ENCODE measurements around the gene CCDC149. TPM values are rescaled to one million over a fixed set of nuclear protein-coding genes. Genes with fewer than 3 reads are reported as not detected.

Gene CCDC149
- total and polyA plus RNA-seq, 9 of the 15 experiments (the other 6 are each of a cell fraction or from before 2014, with no cell fraction given): 0.04 to 0.18 TPM; not detected in 7

- no peak overlapping the region for H3K4me3 ChIP-seq
- peaks cover 0 to 6% of the 10 kb centered on the region in 2 experiments; a peak in 2 of 5 replicates for H3K27me3 ChIP-seq (ENCODE audit: control insufficient read depth in 2 of 2, insufficient read depth in 2 of 2, low read length in 2 of 2)
- no peaks in the 10 kb centered on the region for H3K36me3 ChIP-seq (ENCODE audit: control insufficient read depth, insufficient read depth, low read length)
- ChIA-PET POLR2A (no interaction called here), CTCF (ENCODE audit: low intra/inter-chr PET ratio) (no interaction called here)
- DNase-seq (ENCODE audit: extremely low read depth in 1 of 4, low spot score in 3 of 4) (no peak), ATAC-seq (no peak), FAIRE-seq (no peak)
- intact Hi-C loops (cut with micrococcal nuclease): no loop called here
- in situ Hi-C loops (cut with MboI): no loop called here
- H3K4me2 ChIP-seq (ENCODE audit: insufficient read depth, low read length): no peak overlapping the region
- no peaks in the 10 kb centered on the region for H3K79me2 ChIP-seq (ENCODE audit: control insufficient read depth, insufficient read depth, low read length)
- H2AFZ ChIP-seq (ENCODE audit: low read depth, low read length): no peak overlapping the region
- no peak overlapping the region for H3K27ac ChIP-seq (ENCODE audit: extremely low read depth, low read depth, low read length)
- H3K9me3 ChIP-seq (replicated peaks; ENCODE audit: control insufficient read depth, insufficient read depth, low read depth, low read length): no peaks in the 10 kb centered on the region
- no peaks in the 10 kb centered on the region for H3K4me1 ChIP-seq (replicated peaks in 1 of 2; ENCODE audit: control insufficient read depth in 2 of 2, insufficient read depth in 2 of 2, low read length in 2 of 2)
- no peak overlapping the region for H3K9ac ChIP-seq (ENCODE audit: insufficient read depth in 1 of 2, low read depth in 2 of 2, low read length in 2 of 2)
- WGBS (ENCODE audit: insufficient coverage, low coverage, missing lambda C conversion rate): 0% methylated on average over 2 of the region's 2 CpGs
- BruUV-seq (replicated peaks): no TSS peak
- no peaks in the 10 kb centered on the region for H3K9me1 ChIP-seq (ENCODE audit: control insufficient read depth, insufficient read depth, low read length)
- H4K20me1 ChIP-seq (replicated peaks; ENCODE audit: control insufficient read depth, insufficient read depth, low read length): no peaks in the 10 kb centered on the region
- TF ChIP-seq ZEB2 (IDR thresholded peaks at IDR 0.05) (no peak), ZNF316 (IDR thresholded peaks at IDR 0.05) (no peak), PTBP1 (IDR thresholded peaks at IDR 0.05; ENCODE audit: low read depth, low read length) (no peak), MED1 (CRISPR knock-in tag; IDR thresholded peaks at IDR 0.05; ENCODE audit: borderline replicate concordance) (no peak), HSF4 (CRISPR knock-in tag; IDR thresholded peaks at IDR 0.05; ENCODE audit: borderline replicate concordance) (no peak), MCM5 (IDR thresholded peaks at IDR 0.05; ENCODE audit: low read depth) (no peak), IRF2 (CRISPR knock-in tag; IDR thresholded peaks at IDR 0.05) (no peak), PATZ1 (CRISPR knock-in tag; IDR thresholded peaks at IDR 0.05; ENCODE audit: borderline replicate concordance) (no peak), BHLHE40 (IDR thresholded peaks at IDR 0.05; ENCODE audit: low read length) (no peak), ZFP1 (CRISPR knock-in tag; IDR thresholded peaks at IDR 0.05) (no peak), SRSF9 (IDR thresholded peaks at IDR 0.05; ENCODE audit: borderline replicate concordance, low read depth, low read length) (no peak)
- TF ChIP-seq, protein P1, sequence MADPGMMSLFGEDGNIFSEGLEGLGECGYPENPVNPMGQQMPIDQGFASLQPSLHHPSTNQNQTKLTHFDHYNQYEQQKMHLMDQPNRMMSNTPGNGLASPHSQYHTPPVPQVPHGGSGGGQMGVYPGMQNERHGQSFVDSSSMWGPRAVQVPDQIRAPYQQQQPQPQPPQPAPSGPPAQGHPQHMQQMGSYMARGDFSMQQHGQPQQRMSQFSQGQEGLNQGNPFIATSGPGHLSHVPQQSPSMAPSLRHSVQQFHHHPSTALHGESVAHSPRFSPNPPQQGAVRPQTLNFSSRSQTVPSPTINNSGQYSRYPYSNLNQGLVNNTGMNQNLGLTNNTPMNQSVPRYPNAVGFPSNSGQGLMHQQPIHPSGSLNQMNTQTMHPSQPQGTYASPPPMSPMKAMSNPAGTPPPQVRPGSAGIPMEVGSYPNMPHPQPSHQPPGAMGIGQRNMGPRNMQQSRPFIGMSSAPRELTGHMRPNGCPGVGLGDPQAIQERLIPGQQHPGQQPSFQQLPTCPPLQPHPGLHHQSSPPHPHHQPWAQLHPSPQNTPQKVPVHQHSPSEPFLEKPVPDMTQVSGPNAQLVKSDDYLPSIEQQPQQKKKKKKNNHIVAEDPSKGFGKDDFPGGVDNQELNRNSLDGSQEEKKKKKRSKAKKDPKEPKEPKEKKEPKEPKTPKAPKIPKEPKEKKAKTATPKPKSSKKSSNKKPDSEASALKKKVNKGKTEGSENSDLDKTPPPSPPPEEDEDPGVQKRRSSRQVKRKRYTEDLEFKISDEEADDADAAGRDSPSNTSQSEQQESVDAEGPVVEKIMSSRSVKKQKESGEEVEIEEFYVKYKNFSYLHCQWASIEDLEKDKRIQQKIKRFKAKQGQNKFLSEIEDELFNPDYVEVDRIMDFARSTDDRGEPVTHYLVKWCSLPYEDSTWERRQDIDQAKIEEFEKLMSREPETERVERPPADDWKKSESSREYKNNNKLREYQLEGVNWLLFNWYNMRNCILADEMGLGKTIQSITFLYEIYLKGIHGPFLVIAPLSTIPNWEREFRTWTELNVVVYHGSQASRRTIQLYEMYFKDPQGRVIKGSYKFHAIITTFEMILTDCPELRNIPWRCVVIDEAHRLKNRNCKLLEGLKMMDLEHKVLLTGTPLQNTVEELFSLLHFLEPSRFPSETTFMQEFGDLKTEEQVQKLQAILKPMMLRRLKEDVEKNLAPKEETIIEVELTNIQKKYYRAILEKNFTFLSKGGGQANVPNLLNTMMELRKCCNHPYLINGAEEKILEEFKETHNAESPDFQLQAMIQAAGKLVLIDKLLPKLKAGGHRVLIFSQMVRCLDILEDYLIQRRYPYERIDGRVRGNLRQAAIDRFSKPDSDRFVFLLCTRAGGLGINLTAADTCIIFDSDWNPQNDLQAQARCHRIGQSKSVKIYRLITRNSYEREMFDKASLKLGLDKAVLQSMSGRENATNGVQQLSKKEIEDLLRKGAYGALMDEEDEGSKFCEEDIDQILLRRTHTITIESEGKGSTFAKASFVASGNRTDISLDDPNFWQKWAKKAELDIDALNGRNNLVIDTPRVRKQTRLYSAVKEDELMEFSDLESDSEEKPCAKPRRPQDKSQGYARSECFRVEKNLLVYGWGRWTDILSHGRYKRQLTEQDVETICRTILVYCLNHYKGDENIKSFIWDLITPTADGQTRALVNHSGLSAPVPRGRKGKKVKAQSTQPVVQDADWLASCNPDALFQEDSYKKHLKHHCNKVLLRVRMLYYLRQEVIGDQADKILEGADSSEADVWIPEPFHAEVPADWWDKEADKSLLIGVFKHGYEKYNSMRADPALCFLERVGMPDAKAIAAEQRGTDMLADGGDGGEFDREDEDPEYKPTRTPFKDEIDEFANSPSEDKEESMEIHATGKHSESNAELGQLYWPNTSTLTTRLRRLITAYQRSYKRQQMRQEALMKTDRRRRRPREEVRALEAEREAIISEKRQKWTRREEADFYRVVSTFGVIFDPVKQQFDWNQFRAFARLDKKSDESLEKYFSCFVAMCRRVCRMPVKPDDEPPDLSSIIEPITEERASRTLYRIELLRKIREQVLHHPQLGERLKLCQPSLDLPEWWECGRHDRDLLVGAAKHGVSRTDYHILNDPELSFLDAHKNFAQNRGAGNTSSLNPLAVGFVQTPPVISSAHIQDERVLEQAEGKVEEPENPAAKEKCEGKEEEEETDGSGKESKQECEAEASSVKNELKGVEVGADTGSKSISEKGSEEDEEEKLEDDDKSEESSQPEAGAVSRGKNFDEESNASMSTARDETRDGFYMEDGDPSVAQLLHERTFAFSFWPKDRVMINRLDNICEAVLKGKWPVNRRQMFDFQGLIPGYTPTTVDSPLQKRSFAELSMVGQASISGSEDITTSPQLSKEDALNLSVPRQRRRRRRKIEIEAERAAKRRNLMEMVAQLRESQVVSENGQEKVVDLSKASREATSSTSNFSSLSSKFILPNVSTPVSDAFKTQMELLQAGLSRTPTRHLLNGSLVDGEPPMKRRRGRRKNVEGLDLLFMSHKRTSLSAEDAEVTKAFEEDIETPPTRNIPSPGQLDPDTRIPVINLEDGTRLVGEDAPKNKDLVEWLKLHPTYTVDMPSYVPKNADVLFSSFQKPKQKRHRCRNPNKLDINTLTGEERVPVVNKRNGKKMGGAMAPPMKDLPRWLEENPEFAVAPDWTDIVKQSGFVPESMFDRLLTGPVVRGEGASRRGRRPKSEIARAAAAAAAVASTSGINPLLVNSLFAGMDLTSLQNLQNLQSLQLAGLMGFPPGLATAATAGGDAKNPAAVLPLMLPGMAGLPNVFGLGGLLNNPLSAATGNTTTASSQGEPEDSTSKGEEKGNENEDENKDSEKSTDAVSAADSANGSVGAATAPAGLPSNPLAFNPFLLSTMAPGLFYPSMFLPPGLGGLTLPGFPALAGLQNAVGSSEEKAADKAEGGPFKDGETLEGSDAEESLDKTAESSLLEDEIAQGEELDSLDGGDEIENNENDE (IDR thresholded peaks at IDR 0.05; ENCODE audit: low read depth, low read length): no peak
These were observed 10.2 kb upstream of the CCDC149 start for GRCh38 chr4:24923002-24923401.
